Measurements from ENCODE around the gene ACTMAP.
"Not testable (repeated sequence)": the region's sequence is repeated elsewhere in the genome, so short reads cannot be mapped to it uniquely, and the experiment has no call there.

ACTMAP gene

GRCh38 chr19:40742477-40742876, 7.8 kb downstream of the ACTMAP start:
- no peak for DNase-seq

- DNase-seq: no peak
Measured at GRCh38 chr19:40741527-40742390, 8.5 kb downstream of the ACTMAP start.

- DNase-seq: no peak
Measured at GRCh38 chr19:40740747-40741146, 9.5 kb downstream of the ACTMAP start.

GRCh38 chr19:40739871-40740703, 10.2 kb downstream of the ACTMAP start:
- DNase-seq: no peak

- DNase-seq: no peak
Measured at GRCh38 chr19:40739030-40739839, 11.0 kb downstream of the ACTMAP start.

- DNase-seq: no peak
Measured at GRCh38 chr19:40737102-40737644, 13.1 kb downstream of the ACTMAP start.

GRCh38 chr19:40736661-40737060, 13.6 kb downstream of the ACTMAP start:
- no peak for DNase-seq

- DNase-seq: no peak
Measured at GRCh38 chr19:40735013-40735771, 15.1 kb downstream of the ACTMAP start.

GRCh38 chr19:40733149-40733548, 17.1 kb downstream of the ACTMAP start:
- no peak for DNase-seq

GRCh38 chr19:40732304-40732703, 18.0 kb downstream of the ACTMAP start:
- not testable (repeated sequence) for DNase-seq

- not testable (repeated sequence) for DNase-seq
Measured at GRCh38 chr19:40730065-40730464, 20.2 kb downstream of the ACTMAP start.

- no peak for DNase-seq
Measured at GRCh38 chr19:40726279-40726678, 24.0 kb downstream of the ACTMAP start.

- no peak for DNase-seq
Measured at GRCh38 chr19:40724855-40725254, 25.4 kb downstream of the ACTMAP start.

GRCh38 chr19:40724315-40724714, 26.0 kb downstream of the ACTMAP start:
- DNase-seq: no peak

GRCh38 chr19:40723661-40724254, 26.5 kb downstream of the ACTMAP start:
- DNase-seq: no peak

- DNase-seq: no peak
Measured at GRCh38 chr19:40721936-40722661, 28.2 kb downstream of the ACTMAP start.

- no peak for DNase-seq
Measured at GRCh38 chr19:40721140-40721486, 29.2 kb downstream of the ACTMAP start.

- no peak for DNase-seq
Measured at GRCh38 chr19:40719414-40719894, 30.8 kb downstream of the ACTMAP start.

GRCh38 chr19:40718774-40719391, 31.4 kb downstream of the ACTMAP start:
- no peak for DNase-seq
